Measurements from ENCODE around the gene CPLX1. TPM values are rescaled to one million over a fixed set of nuclear protein-coding genes. Genes with fewer than 3 reads are reported as not detected.

Gene CPLX1
- total and polyA plus RNA-seq, 12 donors, result 1.7 to 25.3 (median 7.5) TPM

- intact Hi-C loops (cut with DNase I), result no loop called here
- H3K4me1 ChIP-seq (replicated peaks in 1 of 2), result peaks cover 0 to 21% of the 10 kb centered on the region in 2 donors
- peak overlapping the region in 2 of 5 donors; percentile 6 to 40 for H3K27ac ChIP-seq
- DNase-seq, result no peak
- H3K27me3 ChIP-seq, result no peaks in the 10 kb centered on the region
- TF ChIP-seq POLR2A (IDR thresholded peaks at IDR 0.05) (no peak), CTCF (IDR thresholded peaks at IDR 0.05) (no peak)
- H3K9me3 ChIP-seq (replicated peaks in 1 of 3), result no peaks in the 10 kb centered on the region
- H3K4me3 ChIP-seq, result no peak overlapping the region
- H3K36me3 ChIP-seq (replicated peaks in 1 of 2), result peaks cover 0 to 36% of the 10 kb centered on the region in 2 donors
- 63 to 79% (median 70%) methylated on average over 7 to 15 of the region's 15 CpGs for WGBS, 4 donors
Observed at GRCh38 chr4:751676-752075, 74.3 kb downstream of the CPLX1 start.

GRCh38 chr4:749698-750666 lies 75.9 kb downstream of the CPLX1 start:
- Histone ChIP-seq H3K36me3 (replicated peaks in 1 of 2) (peaks cover 0 to 30% of the 10 kb centered on the region in 2 donors), H3K27ac (peak overlapping the region in 4 of 5 donors; percentile 23 to 85 (median 62)), H3K4me1 (replicated peaks in 1 of 2) (peaks cover 0 to 21% of the 10 kb centered on the region in 2 donors), H3K4me3 (no peak overlapping the region), H3K27me3 (no peaks in the 10 kb centered on the region), H3K9me3 (replicated peaks in 1 of 3) (no peaks in the 10 kb centered on the region)
- peak in 6 of 7 donors; percentile 66 to 88 (median 74) for DNase-seq
- 54 to 60% (median 56%) methylated on average over 20 of the region's 20 CpGs for WGBS, 4 donors
- intact Hi-C loops (cut with DNase I), result no loop called here
- TF ChIP-seq POLR2A (IDR thresholded peaks at IDR 0.05) (no peak), CTCF (IDR thresholded peaks at IDR 0.05) (peak in 1 of 6 experiments; percentile 19)

GRCh38 chr4:748461-748860 lies 77.5 kb downstream of the CPLX1 start:
- Histone ChIP-seq H3K27ac (no peak overlapping the region), H3K27me3 (no peaks in the 10 kb centered on the region), H3K4me1 (replicated peaks in 1 of 2) (peaks cover 0 to 21% of the 10 kb centered on the region in 2 donors), H3K9me3 (replicated peaks in 1 of 3) (no peaks in the 10 kb centered on the region), H3K4me3 (no peak overlapping the region), H3K36me3 (replicated peaks in 1 of 2) (peaks cover 0 to 23% of the 10 kb centered on the region in 2 donors)
- intact Hi-C loops (cut with DNase I), result no loop called here
- TF ChIP-seq CTCF (IDR thresholded peaks at IDR 0.05) (no peak), POLR2A (IDR thresholded peaks at IDR 0.05) (no peak)
- DNase-seq, result no peak
- 93 to 94% (median 93%) methylated on average over 19 of the region's 19 CpGs for WGBS, 4 donors

- TF ChIP-seq CTCF (IDR thresholded peaks at IDR 0.05) (no peak), POLR2A (IDR thresholded peaks at IDR 0.05) (no peak)
- Histone ChIP-seq H3K27me3 (no peaks in the 10 kb centered on the region), H3K4me3 (no peak overlapping the region), H3K36me3 (replicated peaks in 1 of 2) (peaks cover 0 to 20% of the 10 kb centered on the region in 2 donors), H3K9me3 (replicated peaks in 1 of 3) (no peaks in the 10 kb centered on the region), H3K27ac (no peak overlapping the region), H3K4me1 (replicated peaks in 1 of 2) (peaks cover 0 to 21% of the 10 kb centered on the region in 2 donors)
- 93 to 95% (median 95%) methylated on average over 14 to 22 of the region's 34 CpGs for WGBS, 4 donors
- intact Hi-C loops (cut with DNase I), result no loop called here
- no peak for DNase-seq
Observed at GRCh38 chr4:747546-748170, 78.3 kb downstream of the CPLX1 start.

Measured in adrenal gland (tissue), 12 donors.